ENCODE measurements around the gene LRP10. TPM values are rescaled to one million over a fixed set of nuclear protein-coding genes. Genes with fewer than 3 reads are reported as not detected.
"Not testable (repeated sequence)": the region's sequence is repeated elsewhere in the genome, so short reads cannot be mapped to it uniquely, and the experiment has no call there.

The LRP10 gene
- total RNA-seq, 1 donor from 2014 or later = 16.3 TPM

DNA sequence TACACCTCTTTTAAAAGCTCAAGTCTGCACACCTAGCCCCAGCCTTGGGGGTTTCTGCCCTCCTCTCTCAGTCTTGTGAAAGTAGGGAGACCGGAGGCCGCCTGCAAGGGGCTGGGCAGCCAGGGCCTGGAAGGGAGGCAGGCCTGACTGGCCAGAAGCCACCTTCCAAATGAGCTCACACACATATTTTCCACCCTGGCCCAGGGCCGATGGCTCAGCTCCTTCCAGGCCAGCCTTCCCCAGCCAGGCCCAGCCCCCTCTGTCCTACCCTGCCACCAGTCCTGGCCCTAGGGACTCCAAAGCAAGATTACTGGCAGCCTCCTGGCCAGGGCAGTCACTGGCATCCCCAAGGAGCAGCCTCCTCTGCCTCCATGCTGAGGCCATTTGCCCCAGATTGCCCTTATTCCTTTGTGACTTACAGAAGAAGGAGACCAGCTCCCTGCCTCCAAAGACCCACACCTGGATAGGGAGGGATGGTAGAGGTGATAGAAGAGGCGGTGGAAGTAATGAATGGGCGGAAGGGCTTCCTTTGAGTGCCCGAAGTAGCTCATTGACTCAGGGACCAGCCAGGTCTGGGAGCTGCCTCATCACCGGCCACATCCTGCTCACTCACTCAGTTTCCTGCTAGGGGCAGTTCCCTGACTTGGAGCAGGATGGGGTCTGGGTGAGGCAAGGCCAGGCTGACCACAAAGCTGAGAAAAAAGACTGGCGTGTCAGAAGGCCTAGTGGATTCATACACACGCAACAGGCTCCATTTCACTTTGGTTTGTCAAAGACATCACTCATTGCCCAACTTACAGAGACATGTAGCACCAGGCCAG is 20.4 kb upstream of the LRP10 start:
- Mint-ChIP-seq H3K27ac (ENCODE audit: unreplicated experiment) (no peak overlapping the region), H3K4me1 (peaks cover 28% of the 10 kb centered on the region)

DNA sequence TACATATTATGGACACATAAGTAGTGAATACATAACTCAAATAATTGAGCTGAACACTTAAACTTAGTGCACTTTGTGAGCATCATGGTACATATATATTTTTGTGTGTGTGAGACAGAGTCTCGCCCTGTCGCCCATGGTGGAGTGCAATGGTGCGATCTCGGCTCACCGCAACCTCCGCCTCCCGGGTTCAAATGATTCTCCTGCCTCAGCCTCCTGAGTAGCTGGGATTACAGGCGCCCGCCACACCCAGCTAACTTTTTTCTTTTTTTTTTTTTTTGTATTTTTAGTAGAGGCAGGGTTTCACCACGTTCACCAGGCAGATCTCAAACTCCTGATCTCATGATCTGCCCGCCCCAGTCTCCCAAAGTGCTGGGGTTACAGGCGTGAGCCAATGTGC is 19.4 kb upstream of the LRP10 start:
- not testable (repeated sequence) for H3K27me3 Mint-ChIP-seq (ENCODE audit: low read depth); H3K36me3 Mint-ChIP-seq (ENCODE audit: low read depth); DNase-seq (ENCODE audit: low read depth, low spot score); H3K4me3 Mint-ChIP-seq; H3K9me3 Mint-ChIP-seq; H3K27ac Mint-ChIP-seq (ENCODE audit: unreplicated experiment)
- peaks cover 24% of the 10 kb centered on the region for H3K4me1 Mint-ChIP-seq

More for the DNA sequence above, 20.4 kb upstream of the LRP10 start:
- no peaks in the 10 kb centered on the region for H3K36me3 Mint-ChIP-seq (ENCODE audit: low read depth)
- no peaks in the 10 kb centered on the region for H3K9me3 Mint-ChIP-seq
- no peaks in the 10 kb centered on the region for H3K27me3 Mint-ChIP-seq (ENCODE audit: low read depth)
- no peak overlapping the region for H3K4me3 Mint-ChIP-seq
- TF ChIP-seq, protein P1, sequence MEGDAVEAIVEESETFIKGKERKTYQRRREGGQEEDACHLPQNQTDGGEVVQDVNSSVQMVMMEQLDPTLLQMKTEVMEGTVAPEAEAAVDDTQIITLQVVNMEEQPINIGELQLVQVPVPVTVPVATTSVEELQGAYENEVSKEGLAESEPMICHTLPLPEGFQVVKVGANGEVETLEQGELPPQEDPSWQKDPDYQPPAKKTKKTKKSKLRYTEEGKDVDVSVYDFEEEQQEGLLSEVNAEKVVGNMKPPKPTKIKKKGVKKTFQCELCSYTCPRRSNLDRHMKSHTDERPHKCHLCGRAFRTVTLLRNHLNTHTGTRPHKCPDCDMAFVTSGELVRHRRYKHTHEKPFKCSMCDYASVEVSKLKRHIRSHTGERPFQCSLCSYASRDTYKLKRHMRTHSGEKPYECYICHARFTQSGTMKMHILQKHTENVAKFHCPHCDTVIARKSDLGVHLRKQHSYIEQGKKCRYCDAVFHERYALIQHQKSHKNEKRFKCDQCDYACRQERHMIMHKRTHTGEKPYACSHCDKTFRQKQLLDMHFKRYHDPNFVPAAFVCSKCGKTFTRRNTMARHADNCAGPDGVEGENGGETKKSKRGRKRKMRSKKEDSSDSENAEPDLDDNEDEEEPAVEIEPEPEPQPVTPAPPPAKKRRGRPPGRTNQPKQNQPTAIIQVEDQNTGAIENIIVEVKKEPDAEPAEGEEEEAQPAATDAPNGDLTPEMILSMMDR (conservative IDR thresholded peaks at IDR 0.05) = no peak
- DNase-seq (ENCODE audit: low read depth, low spot score) = no peak

DNA sequence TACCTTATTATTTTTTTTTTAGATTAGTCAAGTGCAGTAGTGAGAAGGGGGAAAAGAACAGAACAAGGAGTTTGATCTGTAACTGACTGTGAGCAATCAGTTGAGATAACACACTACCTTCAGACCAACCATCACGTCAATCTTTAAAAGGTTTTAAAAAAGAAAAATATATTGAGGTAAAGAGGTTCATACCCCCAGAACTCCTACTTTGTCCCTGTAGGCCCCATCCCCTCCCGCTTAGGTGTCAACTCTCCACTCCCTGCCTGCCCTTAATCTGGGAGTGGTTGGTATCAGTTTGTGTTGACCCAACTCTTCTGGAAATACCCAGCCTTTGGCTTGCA is 19.0 kb upstream of the LRP10 start:
- H3K27me3 Mint-ChIP-seq (ENCODE audit: low read depth) = no peaks in the 10 kb centered on the region
- no peak for DNase-seq (ENCODE audit: low read depth, low spot score)
- no peaks in the 10 kb centered on the region for H3K36me3 Mint-ChIP-seq (ENCODE audit: low read depth)
- TF ChIP-seq, protein P1 (conservative IDR thresholded peaks at IDR 0.05) = no peak
- peak overlapping the region; percentile 73 for H3K4me3 Mint-ChIP-seq
- H3K27ac Mint-ChIP-seq (ENCODE audit: unreplicated experiment) = no peak overlapping the region
- H3K4me1 Mint-ChIP-seq = peaks cover 22% of the 10 kb centered on the region
- H3K9me3 Mint-ChIP-seq = no peaks in the 10 kb centered on the region

DNA sequence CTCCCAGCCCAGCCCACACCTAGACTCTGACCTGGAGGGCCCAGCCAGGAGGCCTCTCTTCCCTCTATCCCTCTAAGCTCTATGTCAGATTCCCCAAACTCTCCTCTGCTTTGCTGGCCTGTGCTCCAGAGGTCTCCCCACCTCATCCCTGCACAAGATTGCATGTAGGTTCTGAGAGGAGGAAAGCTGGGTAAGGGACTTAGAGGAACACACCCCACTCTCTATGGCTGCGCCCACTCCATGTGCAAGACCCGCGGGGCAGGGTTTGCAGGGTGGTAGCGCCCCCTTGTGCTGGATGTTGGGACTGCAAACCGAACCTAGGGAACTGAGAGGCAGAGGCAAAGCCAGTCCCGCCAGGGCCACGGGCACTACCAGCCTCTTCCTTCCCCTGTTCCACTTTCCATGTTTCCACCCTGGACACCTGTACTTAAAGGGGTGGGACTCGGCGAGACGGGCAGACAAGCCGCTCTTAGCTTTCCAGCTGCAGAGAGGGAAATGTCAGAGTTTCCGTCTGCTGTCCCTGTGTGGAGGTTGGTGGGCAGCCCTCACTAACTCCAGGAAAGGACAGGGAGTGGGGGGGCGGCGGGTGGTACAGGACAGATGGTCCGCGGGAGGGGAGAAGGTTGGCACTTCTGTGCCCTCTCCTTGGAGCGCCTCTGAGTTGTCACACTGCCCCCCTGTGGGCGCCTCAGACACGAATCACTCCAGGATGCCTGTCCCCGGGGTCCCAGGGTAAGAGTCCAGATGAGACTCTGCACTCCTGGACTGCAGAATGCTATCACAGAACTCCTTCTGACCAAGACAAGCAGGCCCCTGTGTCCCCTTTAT is 18.4 kb upstream of the LRP10 start:
- Mint-ChIP-seq H3K27ac (ENCODE audit: unreplicated experiment) (peak overlapping the region; percentile 91), H3K27me3 (ENCODE audit: low read depth) (no peaks in the 10 kb centered on the region), H3K36me3 (ENCODE audit: low read depth) (no peaks in the 10 kb centered on the region), H3K4me3 (peak overlapping the region; percentile 73), H3K4me1 (peaks cover 16% of the 10 kb centered on the region), H3K9me3 (no peaks in the 10 kb centered on the region)
- TF ChIP-seq, protein P1 (conservative IDR thresholded peaks at IDR 0.05) = peak; percentile 93
- peak; percentile 99 for DNase-seq (ENCODE audit: low read depth, low spot score)

DNA sequence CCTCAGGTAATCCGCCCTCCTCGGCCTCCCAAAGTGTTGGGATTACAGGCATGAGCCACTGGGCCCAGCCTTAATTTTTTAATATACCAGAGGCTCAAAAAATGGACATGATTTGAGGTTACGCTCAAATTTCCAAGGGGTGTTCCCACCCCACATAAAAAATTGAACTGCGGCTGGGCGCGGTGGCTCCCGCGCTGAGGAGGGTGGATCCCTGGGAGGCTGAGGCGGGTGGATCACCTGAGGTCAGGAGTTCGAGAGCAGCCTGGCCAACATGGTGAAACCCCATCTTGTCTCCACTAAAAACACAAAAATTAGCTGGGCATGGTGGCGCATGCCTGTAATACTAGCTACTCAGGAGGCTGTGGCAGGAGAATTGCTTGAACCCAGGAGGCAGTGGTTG is 17.2 kb upstream of the LRP10 start:
- DNase-seq (ENCODE audit: low read depth, low spot score); H3K36me3 Mint-ChIP-seq (ENCODE audit: low read depth); H3K27ac Mint-ChIP-seq (ENCODE audit: unreplicated experiment); H3K4me3 Mint-ChIP-seq; H3K4me1 Mint-ChIP-seq; H3K9me3 Mint-ChIP-seq; H3K27me3 Mint-ChIP-seq (ENCODE audit: low read depth): not testable (repeated sequence)

DNA sequence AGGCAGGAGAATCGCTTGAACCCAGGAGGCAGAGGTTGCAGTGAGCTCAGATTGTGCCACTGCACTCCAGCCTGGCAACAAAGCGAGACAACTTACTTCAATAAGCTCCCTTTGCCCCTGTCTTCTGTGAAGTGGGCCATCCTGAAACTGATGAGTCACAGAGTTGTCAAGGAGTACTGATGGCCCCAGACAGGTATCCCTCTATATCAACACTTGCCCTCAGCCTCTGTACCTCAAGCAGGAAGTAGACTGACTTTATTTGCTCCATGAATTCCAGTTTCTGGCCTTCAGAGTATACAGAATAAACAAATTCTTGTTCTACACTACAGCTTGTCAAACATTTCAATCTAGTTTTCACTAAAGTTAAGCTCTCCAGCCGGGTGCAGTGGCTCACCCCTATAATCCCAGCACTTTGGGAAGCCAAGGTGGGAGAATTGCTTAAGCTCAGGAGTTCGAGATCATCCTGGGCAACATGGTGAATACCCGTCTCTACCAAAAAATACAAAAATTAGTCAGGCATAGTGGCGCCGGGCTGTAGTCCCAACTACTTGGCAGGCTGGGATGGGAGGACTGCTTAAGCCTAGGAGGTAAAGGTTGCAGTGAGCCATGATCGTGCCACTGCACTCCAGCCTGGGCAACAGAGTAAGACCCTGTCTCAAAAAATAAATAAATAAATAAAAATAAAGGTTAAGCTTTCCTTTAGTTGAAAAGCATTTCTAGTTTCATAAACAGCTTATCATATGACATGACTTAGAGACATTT is 16.4 kb upstream of the LRP10 start:
- Mint-ChIP-seq H3K9me3 (no peaks in the 10 kb centered on the region), H3K36me3 (ENCODE audit: low read depth) (no peaks in the 10 kb centered on the region), H3K27ac (ENCODE audit: unreplicated experiment) (no peak overlapping the region), H3K4me1 (peaks cover 7% of the 10 kb centered on the region), H3K4me3 (no peak overlapping the region), H3K27me3 (ENCODE audit: low read depth) (no peaks in the 10 kb centered on the region)
- DNase-seq (ENCODE audit: low read depth, low spot score) = no peak
- TF ChIP-seq, protein P1 (conservative IDR thresholded peaks at IDR 0.05) = no peak

Measured in neural crest cell (in vitro differentiated cells).